Right kidney (tissue), 1 donor: ENCODE measurements around the gene CEP85L.
"Not testable (repeated sequence)": the region's sequence is repeated elsewhere in the genome, so short reads cannot be mapped to it uniquely, and the experiment has no call there.

ENCODE experiments used
- DNase-seq: peaks from one replicate; pipeline ENCODE4 v3.0.0-alpha.2; 2016

The CEP85L gene

DNA sequence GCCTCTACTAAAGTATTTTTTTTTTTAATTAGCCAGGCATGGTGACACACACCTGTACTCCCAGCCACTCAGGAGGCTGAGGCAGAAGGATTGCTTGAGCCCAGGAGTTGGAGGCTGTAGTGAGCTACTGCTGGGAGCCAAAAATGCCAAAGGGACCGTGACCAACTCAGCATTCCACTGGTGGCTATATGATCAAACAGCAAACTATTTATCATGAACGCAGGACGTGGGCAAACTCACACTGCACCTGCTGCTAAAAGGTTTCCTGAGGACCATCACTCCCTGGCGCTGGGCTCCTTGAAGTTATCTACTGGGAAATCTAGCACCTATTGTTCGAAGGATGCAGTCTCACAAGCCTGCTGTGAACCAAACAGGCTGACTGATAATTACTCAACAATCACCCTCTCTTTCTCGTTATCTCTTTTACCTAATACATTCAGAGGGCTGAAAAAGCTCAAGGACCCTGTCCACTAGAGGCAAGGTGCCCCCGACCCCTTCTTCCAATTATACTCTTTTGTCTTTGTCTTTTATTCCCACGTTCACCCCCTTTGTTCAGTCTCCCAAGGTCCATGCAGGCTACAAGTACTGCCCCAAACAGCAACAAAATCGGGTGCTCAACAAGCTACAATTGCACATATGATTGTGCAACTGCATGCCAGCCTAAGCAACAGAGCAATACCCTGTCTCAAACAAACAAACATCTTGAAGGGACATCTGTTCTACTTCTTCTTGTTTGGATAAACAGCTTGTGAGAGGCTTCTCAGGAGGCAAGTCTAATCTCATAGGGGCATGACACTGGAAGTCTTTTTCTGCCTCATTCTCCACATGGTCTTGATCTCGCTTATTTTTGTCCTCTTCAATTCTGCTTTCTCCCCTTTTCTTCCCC, 151.0 kb downstream of the CEP85L start:
- no peak for DNase-seq

- DNase-seq, result no peak
Observed at GRCh38 chr6:118495485-118496280, 155.7 kb downstream of the CEP85L start.

DNA sequence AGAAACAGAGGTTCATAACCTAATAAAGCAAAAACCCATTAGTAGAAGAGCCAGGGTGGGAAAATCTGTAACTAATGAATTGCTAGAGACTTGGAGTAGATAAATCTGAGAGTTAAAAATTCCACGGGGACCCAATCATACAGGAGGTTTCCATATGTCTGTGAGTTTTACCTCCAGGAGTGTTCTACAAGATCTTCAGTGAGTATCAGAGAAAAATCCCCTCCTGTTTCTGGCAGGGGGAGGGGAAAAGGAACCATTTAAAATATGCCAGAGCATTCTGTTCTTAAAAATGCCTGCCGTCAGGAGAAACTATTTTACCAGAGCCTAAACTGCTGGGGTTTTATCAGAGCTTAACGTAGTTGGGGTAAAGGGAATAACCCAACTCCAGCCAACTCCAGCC, 157.3 kb downstream of the CEP85L start:
- no peak for DNase-seq

GRCh38 chr6:118489990-118490389, 161.4 kb downstream of the CEP85L start:
- DNase-seq, result no peak

GRCh38 chr6:118488631-118489030, 162.8 kb downstream of the CEP85L start:
- DNase-seq, result no peak

DNA sequence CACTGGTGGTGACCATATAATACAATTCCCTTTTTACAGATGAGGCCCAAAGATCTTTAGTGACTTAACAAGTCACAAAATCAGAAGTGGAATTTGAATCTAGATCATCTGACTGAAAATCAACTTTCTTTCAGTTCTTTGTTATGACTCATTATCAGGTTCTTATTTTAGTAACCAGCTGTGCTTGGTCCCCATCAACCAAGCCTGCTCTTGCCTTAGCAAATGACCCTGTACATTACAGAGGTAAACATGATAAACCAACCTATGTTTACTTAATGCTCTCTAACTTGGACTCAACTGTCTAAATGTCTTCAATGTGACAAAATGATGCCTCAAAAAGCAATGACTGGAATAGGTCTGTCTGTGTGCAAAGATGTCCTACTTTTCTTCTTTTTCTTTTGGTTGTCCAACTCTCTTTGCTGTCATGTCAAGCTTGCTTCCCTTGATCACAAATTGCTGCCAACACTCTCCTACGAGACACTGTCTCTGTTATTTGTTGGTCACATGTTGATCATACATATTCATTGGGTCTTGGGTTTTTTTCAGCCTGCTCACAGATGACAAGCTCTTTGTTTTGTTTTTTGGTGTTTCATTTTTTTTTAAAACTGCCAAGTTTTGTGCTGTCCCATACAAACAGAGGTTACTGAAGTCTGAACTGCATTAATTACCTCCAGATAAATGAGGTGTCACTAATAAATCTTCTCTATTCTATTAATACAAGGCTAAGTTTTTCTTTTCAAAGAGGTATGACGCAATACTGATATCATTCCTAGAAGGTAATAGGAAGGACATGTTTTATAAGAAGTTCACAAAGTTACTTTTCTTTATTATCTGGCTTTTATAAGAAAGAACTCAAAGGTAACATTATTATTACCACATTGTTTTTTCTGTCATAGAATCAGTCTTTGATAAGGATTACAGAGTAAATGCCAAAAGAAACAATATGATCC, 165.5 kb downstream of the CEP85L start:
- DNase-seq, result no peak

DNA sequence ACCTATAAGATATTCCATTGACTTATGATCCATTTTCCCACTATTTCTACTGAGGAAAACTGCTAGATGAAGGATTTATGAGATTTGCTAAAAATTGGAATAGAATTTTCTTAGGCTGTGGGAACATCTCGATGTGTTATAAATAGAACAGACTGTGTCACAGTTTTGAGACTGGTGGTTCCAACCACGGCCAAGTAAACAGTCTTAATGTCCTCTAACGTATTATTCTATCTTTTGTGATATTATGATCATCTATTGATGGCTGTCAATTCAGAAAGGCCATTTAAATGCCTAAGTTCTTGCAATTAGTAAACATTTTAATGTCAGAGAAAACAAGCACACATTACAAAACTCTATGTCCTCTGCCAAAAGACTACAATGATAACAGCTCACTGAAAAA, 174.8 kb downstream of the CEP85L start:
- DNase-seq, result no peak

GRCh38 chr6:118473266-118473665, 178.1 kb downstream of the CEP85L start:
- DNase-seq, result no peak

- no peak for DNase-seq
Observed at GRCh38 chr6:118469468-118469867, 181.9 kb downstream of the CEP85L start.

DNA sequence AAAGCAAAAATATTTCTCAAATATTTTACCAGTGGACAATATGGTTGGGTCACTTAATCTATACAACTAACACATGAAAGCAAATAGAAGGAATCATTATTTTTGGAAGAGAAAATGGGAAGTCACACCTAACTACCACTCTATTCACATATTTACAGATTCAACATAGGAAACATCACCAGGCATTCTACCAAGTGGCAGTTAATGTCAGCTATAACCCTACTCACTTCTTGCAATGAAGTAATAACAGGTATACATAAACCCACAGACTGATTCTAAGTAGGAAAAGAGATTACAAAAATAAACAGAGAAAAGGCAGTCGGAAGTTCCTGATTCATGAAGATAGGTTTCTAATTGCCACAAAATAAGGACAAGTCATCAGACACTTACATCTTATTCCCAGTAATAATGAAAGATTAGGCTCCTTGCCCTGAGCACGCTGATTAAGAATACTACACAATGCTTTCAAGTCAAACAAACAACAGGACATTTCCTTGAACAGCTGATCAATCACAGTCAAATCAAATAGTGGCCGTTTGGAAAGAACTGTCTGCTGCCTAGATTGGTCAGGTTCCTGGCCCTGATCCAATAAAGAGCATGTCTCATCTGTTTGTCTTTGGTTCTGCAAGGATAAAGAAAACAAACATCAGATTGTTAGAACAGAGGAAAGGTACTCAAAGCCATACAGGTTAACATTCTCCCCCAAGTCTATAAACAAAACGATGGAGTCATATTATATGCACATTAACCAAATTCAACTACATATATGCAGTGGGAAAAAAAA, 182.5 kb downstream of the CEP85L start:
- DNase-seq, result no peak

DNA sequence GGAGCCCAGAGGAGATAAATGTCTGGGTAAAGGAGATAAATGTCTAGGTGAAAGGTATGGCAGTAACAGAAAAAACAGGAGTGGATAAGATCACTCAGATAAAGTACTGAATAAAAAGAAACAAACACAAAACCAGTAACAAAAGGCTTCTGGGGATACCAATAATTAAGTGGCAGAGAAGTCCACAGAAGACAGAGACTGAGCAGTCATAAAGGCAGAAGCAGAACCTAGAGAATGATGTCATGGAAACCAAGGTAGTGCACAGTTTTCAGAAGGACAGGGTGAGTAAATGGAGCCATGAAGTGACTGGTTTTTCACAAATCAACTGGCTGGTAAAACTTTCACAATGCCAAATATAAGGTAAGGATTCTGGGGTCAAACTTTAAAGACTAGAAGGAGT, 184.2 kb downstream of the CEP85L start:
- DNase-seq, result no peak

- no peak for DNase-seq
Observed at GRCh38 chr6:118464620-118465019, 186.8 kb downstream of the CEP85L start.

- no peak for DNase-seq
Observed at GRCh38 chr6:118460958-118461470, 190.4 kb downstream of the CEP85L start.

DNA sequence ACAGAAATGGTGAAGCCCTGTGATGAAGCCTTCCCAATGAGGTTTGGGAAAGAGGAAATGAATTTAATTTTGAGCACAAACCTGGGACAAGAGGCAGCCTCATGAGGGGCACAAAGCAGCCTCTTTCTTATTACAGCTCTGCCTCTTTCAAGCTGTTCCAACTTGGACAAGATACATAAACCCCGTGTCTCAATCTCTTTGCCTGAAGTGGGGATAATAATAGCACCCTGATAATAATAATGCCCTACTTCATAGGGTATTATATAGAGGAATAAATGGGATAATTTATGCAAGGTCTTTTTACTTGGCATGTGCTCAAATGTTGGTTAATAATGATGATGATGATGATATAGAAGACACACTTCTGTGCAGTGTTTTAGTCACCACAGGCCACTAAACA, 194.4 kb downstream of the CEP85L start:
- DNase-seq, result no peak

DNA sequence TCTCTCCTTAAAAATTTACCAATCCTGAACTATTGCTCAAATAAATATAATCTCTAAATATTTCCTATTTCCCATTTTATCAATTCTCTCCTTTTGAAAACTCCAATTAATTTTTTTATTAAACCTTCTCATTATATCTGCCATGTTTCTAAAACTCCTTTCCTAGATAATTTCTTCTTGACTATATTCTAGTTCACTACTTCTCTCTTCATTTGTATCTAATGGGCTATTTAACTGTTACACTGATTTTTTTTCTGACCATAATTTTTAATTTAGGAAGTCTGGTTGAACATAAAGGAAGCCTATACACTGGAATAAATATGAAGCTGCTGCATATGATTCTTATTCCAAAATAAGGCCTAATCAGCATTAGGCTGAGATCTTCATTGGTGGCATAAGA, 199.6 kb downstream of the CEP85L start:
- DNase-seq, result no peak

- DNase-seq, result no peak
Observed at GRCh38 chr6:118444796-118445195, 206.6 kb downstream of the CEP85L start.

DNA sequence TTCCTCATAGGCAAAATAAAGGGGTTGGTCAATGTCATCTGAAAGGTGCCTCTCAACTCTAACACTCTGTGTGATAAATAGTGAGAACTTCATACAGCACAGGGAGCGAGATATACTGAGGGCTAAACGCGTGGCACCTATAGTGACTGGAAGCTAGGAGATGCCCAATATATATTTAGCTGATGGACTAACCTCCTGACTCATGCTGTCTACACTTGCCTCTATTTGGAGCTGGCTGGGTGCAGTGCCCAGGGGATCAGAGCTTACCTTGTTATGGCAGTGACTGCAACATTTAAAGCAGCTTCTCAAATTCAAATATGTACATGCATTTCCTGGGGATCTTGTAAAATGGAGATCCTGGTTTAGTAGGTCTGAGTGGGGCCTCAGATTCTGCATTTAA, 214.9 kb downstream of the CEP85L start:
- DNase-seq, result no peak

- not testable (repeated sequence) for DNase-seq
Observed at GRCh38 chr6:118434147-118434546, 217.2 kb downstream of the CEP85L start.

GRCh38 chr6:118421312-118421711, 230.1 kb downstream of the CEP85L start:
- not testable (repeated sequence) for DNase-seq

DNA sequence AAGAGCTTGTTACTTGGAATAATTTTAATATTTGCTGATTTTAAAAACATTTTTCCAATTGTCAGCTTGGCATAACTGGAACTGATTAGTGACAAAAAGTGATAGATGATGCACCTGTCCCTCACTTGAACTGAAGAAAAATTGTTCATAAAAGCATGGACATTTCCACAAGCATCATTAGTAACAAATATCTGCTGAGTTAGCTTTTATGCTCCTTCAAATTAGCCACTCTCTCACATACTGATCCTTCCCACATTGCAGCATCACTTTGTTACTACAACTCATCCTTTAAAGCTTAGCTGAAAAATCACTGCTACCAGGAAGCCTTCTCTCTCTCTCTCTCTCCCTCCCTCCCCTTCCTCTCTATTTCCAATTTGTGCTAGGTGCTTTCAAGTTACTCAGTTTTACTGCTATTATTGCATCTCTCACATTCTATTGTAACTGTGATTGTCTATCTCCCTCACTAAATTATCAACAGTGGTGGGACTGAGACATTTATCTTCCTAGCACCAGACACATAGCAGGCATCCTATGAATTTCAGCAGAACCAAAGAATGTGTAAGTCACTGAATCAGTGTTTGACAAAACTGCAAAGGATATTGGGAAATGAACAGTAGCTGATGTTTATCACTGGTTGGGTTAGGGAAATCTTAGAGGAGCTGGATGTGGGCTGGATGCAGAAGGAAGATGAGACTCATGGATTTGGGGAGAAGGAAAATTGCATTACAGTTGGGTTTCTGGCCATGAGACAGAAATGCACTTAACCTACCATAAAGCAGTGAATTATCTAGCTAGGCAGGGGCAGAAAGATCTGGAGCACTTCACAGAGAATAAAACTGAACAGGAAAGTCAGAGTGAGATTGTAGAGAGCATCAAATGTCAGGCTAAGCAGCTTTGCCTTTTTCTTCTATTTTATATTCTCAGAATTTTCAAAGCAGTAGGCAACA, 231.7 kb downstream of the CEP85L start:
- DNase-seq, result no peak
